Neural cell (in vitro differentiated cells): ENCODE measurements around the gene EPS8L2. TPM values are rescaled to one million over a fixed set of nuclear protein-coding genes. Genes with fewer than 3 reads are reported as not detected.

Experiments used
- H2AFZ ChIP-seq: fragments of 200-600, 300-800 bp; sonication (generic), shearing (Covaris generic); 2 replicates; pipeline ENCODE4 v1.6.0; 2014; ENCODE audit warnings: low read depth, mild to moderate bottlenecking, antibody characterized with exemption, low read length, moderate library complexity
- H3F3A ChIP-seq: fragments of 200-600 bp; shearing (Covaris generic); 2 replicates; pipeline ENCODE4 v1.6.1; 2016; ENCODE audit warnings: mild to moderate bottlenecking, moderate library complexity, mixed read lengths, antibody characterized with exemption, low read length; ENCODE audit not compliant: insufficient read depth, poor library complexity, severe bottlenecking
- H3K27ac ChIP-seq: fragments of 200-600, 300-800 bp; sonication (generic), shearing (Covaris generic); 2 replicates; pipeline ENCODE4 v1.5.1; 2014; ENCODE audit warnings: mild to moderate bottlenecking, low read length, moderate library complexity
- H3K27me3 ChIP-seq: fragments of 300-800, 200-600 bp; sonication (generic), shearing (Covaris generic); 2 replicates; pipeline ENCODE4 v1.6.0; 2014; ENCODE audit warnings: mild to moderate bottlenecking, low read depth, low read length, moderate library complexity; ENCODE audit not compliant: insufficient read depth
- H3K36me3 ChIP-seq: fragments of 300-800, 200-600 bp; sonication (generic), shearing (Covaris generic); 2 replicates; pipeline ENCODE4 v1.5.1; 2014; ENCODE audit warnings: mild to moderate bottlenecking, antibody characterized with exemption, low read length, moderate library complexity; ENCODE audit not compliant: insufficient read depth
- H3K4me2 ChIP-seq: fragments of 300-800, 200-600 bp; sonication (generic), shearing (Covaris generic); 2 replicates; pipeline ENCODE4 v1.6.0; 2014; ENCODE audit warnings: mild to moderate bottlenecking, low read length
- H3K4me3 ChIP-seq: fragments of 300-800, 200-600 bp; sonication (generic), shearing (Covaris generic); 2 replicates; pipeline ENCODE4 v1.5.1; 2014; ENCODE audit warnings: mild to moderate bottlenecking, low read length, moderate library complexity
- H3K79me2 ChIP-seq: fragments of 200-600 bp; shearing (Covaris generic); replicated peaks from 2 replicates; pipeline ENCODE4 v1.6.0; 2014; ENCODE audit warnings: mild to moderate bottlenecking, low read length, moderate library complexity; ENCODE audit not compliant: insufficient read depth
- H3K9ac ChIP-seq: fragments of 300-800, 200-600 bp; sonication (generic), shearing (Covaris generic); 2 replicates; pipeline ENCODE4 v1.6.1; 2016; ENCODE audit warnings: mild to moderate bottlenecking, low read length, mixed read lengths
- H3K9me2 ChIP-seq: fragments of 200-600 bp; shearing (Covaris generic); 2 replicates; pipeline ENCODE4 v1.6.1; 2016; ENCODE audit warnings: mild to moderate bottlenecking, low read length, mixed read lengths; ENCODE audit not compliant: insufficient read depth
- H3K9me3 ChIP-seq: fragments of 200-600, 300-800 bp; sonication (generic), shearing (Covaris generic); 2 replicates; pipeline ENCODE4 v1.6.1; 2016; ENCODE audit warnings: mild to moderate bottlenecking, mixed run types, low read length, moderate library complexity, mixed read lengths
- H4K20me1 ChIP-seq: fragments of 200-600 bp; shearing (Covaris generic); 2 replicates; pipeline ENCODE4 v1.6.1; 2016; ENCODE audit warnings: mild to moderate bottlenecking, mixed run types; ENCODE audit not compliant: insufficient read depth
- EP300 ChIP-seq: fragments of 450-650 bp; conservative IDR thresholded peaks from 2 replicates; pipeline ENCODE4 v1.6.1; 2014; ENCODE audit warnings: antibody characterized with exemption, mild to moderate bottlenecking, moderate library complexity; ENCODE audit not compliant: poor library complexity, severe bottlenecking
- EZH2 ChIP-seq: fragments of 200-600, 300-800 bp; shearing (Covaris generic), sonication (generic); IDR thresholded peaks from 2 replicates; pipeline ENCODE4 v1.6.1; 2014; ENCODE audit warnings: antibody characterized with exemption, low read length, borderline replicate concordance, mild to moderate bottlenecking; ENCODE audit not compliant: insufficient read depth, poor library complexity, severe bottlenecking
- MXI1 ChIP-seq: fragments of 450-650 bp; conservative IDR thresholded peaks from 2 replicates; pipeline ENCODE4 v1.6.1; 2014; ENCODE audit warnings: antibody characterized with exemption, mild to moderate bottlenecking; ENCODE audit not compliant: poor library complexity, severe bottlenecking
- POLR2AphosphoS5 ChIP-seq: IDR thresholded peaks from 2 replicates; pipeline ENCODE4 v1.6.1; 2012
- RAD21 ChIP-seq: fragments of 450-650 bp; conservative IDR thresholded peaks from 2 replicates; pipeline ENCODE4 v1.6.1; 2014; ENCODE audit warnings: antibody characterized with exemption, mild to moderate bottlenecking, moderate library complexity
- SMC3 ChIP-seq: fragments of 450-650 bp; conservative IDR thresholded peaks from 2 replicates; pipeline ENCODE4 v1.6.1; 2014; ENCODE audit warnings: antibody characterized with exemption, mild to moderate bottlenecking, moderate library complexity; ENCODE audit not compliant: poor library complexity
- TAF1 ChIP-seq: IDR thresholded peaks from 2 replicates; pipeline ENCODE4 v1.6.1; 2012; ENCODE audit warnings: low read depth
- polyA plus RNA-seq: library from polyadenylated mRNA; depleted of rRNA; stranded (reverse); fragments of >200 nt; gene quantifications from 2 replicates; pipeline ENCODE4 v1.2.3, GENCODE V29; 2014
- TF ChIP-seq, protein P1 (sequence below): IDR thresholded peaks from 2 replicates; pipeline ENCODE4 v1.6.1; 2012; ENCODE audit warnings: borderline replicate concordance
- TF ChIP-seq, protein P2 (sequence below): fragments of 450-650 bp; IDR thresholded peaks from 2 replicates; pipeline ENCODE4 v1.5.1; 2014; ENCODE audit warnings: antibody characterized with exemption, mild to moderate bottlenecking, moderate library complexity; ENCODE audit not compliant: poor library complexity, severe bottlenecking

EPS8L2 gene
- polyA plus RNA-seq, 1 donor from 2014 or later: 7.5 TPM

DNA sequence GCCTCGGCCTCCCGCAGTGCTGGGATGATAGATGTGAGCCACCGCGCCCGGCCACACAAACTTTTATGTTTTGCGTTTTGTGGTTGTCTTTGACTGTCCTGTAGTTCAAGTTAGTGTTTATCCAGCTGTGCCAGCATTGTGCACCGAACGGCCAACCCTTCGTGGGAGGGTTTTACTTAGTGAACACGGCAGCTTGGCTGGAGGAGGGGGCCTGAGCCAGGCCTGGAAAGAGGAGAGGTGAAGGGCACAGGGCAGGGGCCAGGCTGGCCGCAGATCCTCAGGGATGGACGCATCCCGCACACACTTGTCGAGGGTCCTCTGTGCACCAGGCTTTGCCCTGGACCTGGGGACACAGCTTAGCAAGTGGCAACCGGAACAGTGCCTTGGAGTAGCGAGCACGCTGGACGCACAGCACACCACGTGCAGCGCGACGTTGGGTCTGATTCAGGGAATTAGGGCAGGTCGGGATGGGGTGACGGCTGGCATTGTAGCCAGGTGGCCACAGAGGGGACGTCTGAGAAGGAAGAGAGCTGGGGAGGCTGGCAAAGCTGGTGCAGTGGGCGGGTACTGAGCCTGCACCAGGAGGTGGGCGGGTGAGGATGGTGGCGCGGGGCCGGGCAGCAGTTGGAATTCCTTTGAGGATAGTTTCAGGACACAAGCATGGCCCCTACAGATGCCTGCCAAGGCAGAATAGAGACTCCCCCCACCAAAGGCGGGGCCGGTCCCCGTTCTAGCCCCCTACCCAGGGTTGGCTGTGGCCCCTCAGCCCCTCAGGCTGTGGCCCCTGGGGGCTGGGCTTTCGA is 13.4 kb downstream of the EPS8L2 start:
- TF ChIP-seq POLR2AphosphoS5: no peak
- TF ChIP-seq TAF1: no peak
- TF ChIP-seq, protein P1, sequence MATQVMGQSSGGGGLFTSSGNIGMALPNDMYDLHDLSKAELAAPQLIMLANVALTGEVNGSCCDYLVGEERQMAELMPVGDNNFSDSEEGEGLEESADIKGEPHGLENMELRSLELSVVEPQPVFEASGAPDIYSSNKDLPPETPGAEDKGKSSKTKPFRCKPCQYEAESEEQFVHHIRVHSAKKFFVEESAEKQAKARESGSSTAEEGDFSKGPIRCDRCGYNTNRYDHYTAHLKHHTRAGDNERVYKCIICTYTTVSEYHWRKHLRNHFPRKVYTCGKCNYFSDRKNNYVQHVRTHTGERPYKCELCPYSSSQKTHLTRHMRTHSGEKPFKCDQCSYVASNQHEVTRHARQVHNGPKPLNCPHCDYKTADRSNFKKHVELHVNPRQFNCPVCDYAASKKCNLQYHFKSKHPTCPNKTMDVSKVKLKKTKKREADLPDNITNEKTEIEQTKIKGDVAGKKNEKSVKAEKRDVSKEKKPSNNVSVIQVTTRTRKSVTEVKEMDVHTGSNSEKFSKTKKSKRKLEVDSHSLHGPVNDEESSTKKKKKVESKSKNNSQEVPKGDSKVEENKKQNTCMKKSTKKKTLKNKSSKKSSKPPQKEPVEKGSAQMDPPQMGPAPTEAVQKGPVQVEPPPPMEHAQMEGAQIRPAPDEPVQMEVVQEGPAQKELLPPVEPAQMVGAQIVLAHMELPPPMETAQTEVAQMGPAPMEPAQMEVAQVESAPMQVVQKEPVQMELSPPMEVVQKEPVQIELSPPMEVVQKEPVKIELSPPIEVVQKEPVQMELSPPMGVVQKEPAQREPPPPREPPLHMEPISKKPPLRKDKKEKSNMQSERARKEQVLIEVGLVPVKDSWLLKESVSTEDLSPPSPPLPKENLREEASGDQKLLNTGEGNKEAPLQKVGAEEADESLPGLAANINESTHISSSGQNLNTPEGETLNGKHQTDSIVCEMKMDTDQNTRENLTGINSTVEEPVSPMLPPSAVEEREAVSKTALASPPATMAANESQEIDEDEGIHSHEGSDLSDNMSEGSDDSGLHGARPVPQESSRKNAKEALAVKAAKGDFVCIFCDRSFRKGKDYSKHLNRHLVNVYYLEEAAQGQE: no peak
- no peak for TF ChIP-seq EP300
- Histone ChIP-seq H3K27ac (no peak overlapping the region), H2AFZ (no peak overlapping the region), H3K36me3 (no peaks in the 10 kb centered on the region), H3K9ac (no peak overlapping the region), H3K4me3 (no peak overlapping the region), H3K4me2 (no peak overlapping the region), H3K79me2 (no peaks in the 10 kb centered on the region), H4K20me1 (no peaks in the 10 kb centered on the region), H3K9me3 (no peaks in the 10 kb centered on the region), H3K9me2 (no peaks in the 10 kb centered on the region), H3F3A (no peaks in the 10 kb centered on the region), H3K27me3 (peaks cover 22% of the 10 kb centered on the region)

DNA sequence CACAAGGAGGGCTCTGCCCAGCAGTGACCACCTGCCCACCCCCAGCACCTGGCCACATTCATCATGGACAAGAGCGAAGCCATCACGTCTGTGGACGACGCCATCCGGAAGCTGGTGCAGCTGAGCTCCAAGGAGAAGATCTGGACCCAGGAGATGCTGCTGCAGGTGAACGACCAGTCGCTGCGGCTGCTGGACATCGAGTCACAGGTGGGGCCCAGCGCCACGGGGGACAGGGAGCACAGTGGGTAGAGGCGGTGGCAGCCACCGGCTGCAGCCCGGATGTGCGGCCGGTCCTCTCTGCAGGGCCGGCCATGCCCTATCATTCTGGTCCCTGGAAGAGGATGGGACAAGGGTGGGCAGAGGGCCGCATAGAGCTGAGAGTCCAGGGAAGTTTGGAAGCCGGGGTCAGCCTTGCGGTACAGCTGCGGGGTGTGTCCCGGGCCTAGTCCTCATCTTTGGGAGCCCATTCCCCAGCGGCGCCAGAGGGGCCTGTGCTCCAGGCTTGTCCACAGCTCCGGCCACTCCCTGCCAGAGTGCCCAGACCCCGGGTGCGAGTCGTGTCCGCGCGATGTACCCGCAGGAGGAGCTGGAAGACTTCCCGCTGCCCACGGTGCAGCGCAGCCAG is 14.1 kb downstream of the EPS8L2 start:
- TF ChIP-seq MXI1: no peak
- TF ChIP-seq EZH2: no peak
- no peak for TF ChIP-seq RAD21
- no peak for TF ChIP-seq POLR2AphosphoS5
- TF ChIP-seq, protein P2, sequence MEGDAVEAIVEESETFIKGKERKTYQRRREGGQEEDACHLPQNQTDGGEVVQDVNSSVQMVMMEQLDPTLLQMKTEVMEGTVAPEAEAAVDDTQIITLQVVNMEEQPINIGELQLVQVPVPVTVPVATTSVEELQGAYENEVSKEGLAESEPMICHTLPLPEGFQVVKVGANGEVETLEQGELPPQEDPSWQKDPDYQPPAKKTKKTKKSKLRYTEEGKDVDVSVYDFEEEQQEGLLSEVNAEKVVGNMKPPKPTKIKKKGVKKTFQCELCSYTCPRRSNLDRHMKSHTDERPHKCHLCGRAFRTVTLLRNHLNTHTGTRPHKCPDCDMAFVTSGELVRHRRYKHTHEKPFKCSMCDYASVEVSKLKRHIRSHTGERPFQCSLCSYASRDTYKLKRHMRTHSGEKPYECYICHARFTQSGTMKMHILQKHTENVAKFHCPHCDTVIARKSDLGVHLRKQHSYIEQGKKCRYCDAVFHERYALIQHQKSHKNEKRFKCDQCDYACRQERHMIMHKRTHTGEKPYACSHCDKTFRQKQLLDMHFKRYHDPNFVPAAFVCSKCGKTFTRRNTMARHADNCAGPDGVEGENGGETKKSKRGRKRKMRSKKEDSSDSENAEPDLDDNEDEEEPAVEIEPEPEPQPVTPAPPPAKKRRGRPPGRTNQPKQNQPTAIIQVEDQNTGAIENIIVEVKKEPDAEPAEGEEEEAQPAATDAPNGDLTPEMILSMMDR: no peak
- TF ChIP-seq, protein P1: no peak
- no peak for TF ChIP-seq SMC3
- TF ChIP-seq TAF1: no peak
- no peak for TF ChIP-seq EP300
- no peaks in the 10 kb centered on the region for H3K36me3 ChIP-seq
- H3K27ac ChIP-seq: no peak overlapping the region
- no peak overlapping the region for H3K4me2 ChIP-seq
- no peaks in the 10 kb centered on the region for H3K9me2 ChIP-seq
- no peaks in the 10 kb centered on the region for H3F3A ChIP-seq
- no peaks in the 10 kb centered on the region for H4K20me1 ChIP-seq
- H3K79me2 ChIP-seq: no peaks in the 10 kb centered on the region
- H2AFZ ChIP-seq: no peak overlapping the region
- no peaks in the 10 kb centered on the region for H3K9me3 ChIP-seq
- peaks cover 29% of the 10 kb centered on the region for H3K27me3 ChIP-seq
- H3K9ac ChIP-seq: no peak overlapping the region
- H3K4me3 ChIP-seq: no peak overlapping the region
